LHCN-M2 (cell line): ENCODE results near the gene TMEM231. TPM values are rescaled to one million over a fixed set of nuclear protein-coding genes. Genes with fewer than 3 reads are reported as not detected.

Experiments used
- DNase-seq: peaks from one replicate; pipeline ENCODE4 v3.0.0-alpha.2; 2012; ENCODE audit warnings: low read depth
- total RNA-seq: library from RNA; depleted of rRNA; stranded (reverse); fragments of >200 nt; gene quantifications from 2 replicates; pipeline ENCODE4 v1.2.3, GENCODE V29; 2014; rRNA removed

TMEM231 gene
- total RNA-seq, 1 experiment from 2014 or later = 8.3 TPM

DNA sequence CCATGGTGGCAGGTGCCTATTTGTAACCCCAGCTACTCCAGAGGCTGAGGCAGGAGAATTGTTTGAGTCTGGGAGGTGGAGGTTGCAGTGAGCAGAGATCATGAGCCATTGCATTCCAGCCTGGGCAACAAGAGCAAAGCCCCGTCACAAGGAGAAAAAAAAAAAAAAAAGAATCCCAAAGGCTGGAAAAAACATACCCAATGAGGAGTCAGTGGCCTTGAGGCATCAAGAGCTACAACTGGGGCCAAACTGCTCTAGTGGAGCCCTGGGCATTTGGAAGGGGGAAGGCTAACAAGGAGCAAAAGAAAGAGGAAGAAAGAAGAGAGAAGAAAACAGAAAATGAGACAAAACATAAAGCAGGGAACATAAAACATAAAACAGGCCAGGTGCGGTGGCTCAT, 67.7 kb downstream of the TMEM231 start:
- no peak for DNase-seq

Other genes starting within 250 kb of the TMEM231 start
- 57.5 and 63.3 TPM in 2 replicates for gene CFDP1, start 122.7 kb downstream of the TMEM231 start, total RNA-seq
- gene TMEM170A, start 91.6 kb downstream of the TMEM231 start, total RNA-seq = 9.7 and 11.7 TPM in 2 replicates
- gene CHST6, start 60.8 kb downstream of the TMEM231 start, total RNA-seq = 1.8 and 1.9 TPM in 2 replicates
- gene CHST5, start 20.1 kb downstream of the TMEM231 start, total RNA-seq = not detected in 2 replicates
- 53.7 and 59.0 TPM in 2 replicates for gene GABARAPL2, start 10.1 kb upstream of the TMEM231 start, total RNA-seq
- 50.2 and 66.0 TPM in 2 replicates for gene ADAT1, start 67.0 kb upstream of the TMEM231 start, total RNA-seq
- gene KARS1, start 91.4 kb upstream of the TMEM231 start, total RNA-seq = 198 and 202 TPM in 2 replicates
- 53.2 and 60.0 TPM in 2 replicates for gene TERF2IP, start 91.5 kb upstream of the TMEM231 start, total RNA-seq
- gene CPHXL2, start 120.8 kb upstream of the TMEM231 start, total RNA-seq = not detected in 2 replicates
- not detected in 2 replicates for gene DUXB, start 145.2 kb upstream of the TMEM231 start, total RNA-seq
- not detected in 2 replicates for gene CPHXL, start 170.2 kb upstream of the TMEM231 start, total RNA-seq